Right kidney (tissue), 1 donor: ENCODE data around the gene HELZ.
"Not testable (repeated sequence)": the region's sequence is repeated elsewhere in the genome, so short reads cannot be mapped to it uniquely, and the experiment has no call there.

ENCODE experiments used
- DNase-seq: peaks from one replicate; pipeline ENCODE4 v3.0.0-alpha.2; 2016

HELZ gene

DNA sequence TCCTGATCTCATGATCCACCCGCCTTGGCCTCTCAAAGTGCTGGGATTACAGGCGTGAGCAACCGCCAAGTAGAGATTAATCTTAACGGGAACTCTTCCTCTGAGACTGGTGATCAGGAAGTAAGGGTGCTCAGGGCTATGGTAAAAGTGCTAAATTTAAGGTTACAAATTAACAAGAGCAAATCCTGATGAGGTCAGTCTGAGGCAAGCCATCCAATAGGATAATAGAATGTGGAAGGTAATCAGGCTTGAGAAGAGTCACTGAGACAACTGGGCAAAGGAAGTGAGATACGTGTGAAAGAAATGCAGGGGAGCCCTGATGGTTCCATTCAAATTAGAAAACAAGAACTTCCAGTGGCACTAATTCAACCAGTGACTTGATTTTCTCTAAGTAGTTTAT, 131.5 kb downstream of the HELZ start:
- no peak for DNase-seq

- DNase-seq: no peak
Observed at GRCh38 chr17:67111808-67112207, 133.2 kb downstream of the HELZ start.

DNA sequence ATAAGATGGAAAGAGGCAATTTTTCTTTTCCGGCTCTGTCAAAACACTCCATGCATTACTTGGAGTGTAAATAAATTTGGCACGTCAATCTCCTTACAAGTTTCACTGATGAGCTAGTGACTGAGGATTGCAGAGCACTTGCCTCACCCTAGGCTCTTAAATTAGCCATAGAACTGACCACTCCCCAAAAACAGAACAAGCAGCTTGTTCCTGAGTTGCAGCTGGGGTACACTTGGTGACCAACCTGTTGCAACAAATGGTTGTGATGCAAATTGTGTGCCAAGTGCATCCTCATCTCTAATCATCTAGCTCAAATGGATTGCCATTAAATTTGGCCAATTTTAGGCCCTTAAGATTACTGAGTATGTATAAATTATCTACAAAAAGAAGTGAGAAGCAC, 133.7 kb downstream of the HELZ start:
- no peak for DNase-seq

DNA sequence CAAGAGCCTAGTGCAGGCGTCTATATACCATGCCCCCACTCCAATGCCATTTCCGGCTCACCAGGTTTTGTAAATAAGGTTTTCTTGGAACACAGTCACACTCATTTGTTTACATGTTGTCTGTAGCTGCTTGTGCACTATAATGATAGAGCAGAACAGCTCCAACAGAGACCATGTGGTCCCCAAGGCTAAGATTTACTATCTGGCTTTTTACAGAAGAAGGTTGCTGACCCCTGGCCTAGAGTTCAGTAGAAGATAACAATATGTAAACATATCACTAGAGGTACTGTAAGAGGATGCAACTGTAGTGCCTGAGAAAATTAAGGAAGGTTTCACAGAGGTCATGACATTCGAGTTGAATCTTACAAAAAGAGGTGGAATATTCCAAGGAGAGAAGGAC, 134.4 kb downstream of the HELZ start:
- DNase-seq: no peak

DNA sequence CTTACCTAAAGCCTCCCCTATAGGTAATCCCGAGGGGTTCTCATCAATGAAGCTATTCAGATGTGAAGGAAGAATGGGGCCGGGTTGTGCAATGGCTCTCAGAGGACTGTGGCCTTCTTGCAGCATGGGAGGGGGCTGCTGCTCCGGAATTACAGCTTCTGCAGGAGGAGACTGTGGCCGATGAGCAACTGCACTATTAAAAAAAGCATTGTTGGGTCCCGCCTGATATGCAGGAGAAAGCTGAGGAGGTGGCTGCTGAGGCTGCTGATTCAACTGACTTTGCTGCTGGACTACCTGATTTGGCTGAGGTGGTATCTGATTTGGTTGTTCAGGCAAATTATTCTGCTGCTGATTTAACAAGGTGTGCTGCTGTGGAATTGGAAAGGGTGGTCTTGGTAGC, 135.9 kb downstream of the HELZ start:
- no peak for DNase-seq

DNA sequence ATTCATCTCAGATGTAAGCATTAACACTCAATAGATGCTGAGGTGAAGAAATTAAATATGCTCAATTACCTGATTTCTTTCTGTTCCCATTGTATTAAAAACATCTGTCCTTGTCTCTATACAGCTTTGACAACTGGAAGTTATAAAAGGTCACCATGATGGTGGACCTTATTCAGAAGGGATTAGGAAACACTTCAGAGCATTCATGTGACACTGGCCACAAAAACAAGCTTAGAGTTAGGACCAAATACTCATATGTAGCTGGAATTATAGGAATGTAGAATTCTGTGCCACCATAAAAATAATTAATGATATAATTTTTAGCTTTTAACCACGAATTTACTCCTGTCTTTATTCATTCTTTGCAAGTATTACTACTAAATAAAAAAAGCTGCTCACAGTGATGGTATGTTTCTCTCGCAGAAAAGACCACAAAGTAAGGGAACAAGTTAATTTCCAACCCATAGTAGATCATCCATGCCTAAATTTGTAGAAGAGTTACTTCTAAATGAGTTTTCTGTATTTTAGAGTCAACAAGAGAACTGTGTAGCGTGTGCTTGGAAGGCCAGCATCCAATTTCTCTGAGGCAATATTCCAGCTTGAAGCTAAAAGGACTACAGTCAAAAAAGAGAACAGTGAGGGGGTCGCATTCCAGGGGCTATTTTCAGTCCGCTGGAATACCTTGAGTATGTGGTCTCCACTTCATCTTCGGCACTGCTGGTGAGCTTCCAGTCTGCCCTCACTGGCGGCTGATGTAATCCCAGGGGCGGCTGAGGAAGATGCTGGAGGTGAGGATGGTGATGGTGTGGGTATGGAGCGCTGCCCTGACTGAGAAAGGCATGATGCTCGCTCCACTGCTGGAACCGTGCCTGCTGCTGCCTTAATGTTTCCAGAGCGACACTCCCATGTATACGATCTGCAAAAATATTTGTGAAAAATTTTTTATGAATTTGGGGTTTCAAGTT, 136.9 kb downstream of the HELZ start:
- no peak for DNase-seq

- DNase-seq: no peak
Observed at GRCh38 chr17:67107171-67107570, 137.8 kb downstream of the HELZ start.

DNA sequence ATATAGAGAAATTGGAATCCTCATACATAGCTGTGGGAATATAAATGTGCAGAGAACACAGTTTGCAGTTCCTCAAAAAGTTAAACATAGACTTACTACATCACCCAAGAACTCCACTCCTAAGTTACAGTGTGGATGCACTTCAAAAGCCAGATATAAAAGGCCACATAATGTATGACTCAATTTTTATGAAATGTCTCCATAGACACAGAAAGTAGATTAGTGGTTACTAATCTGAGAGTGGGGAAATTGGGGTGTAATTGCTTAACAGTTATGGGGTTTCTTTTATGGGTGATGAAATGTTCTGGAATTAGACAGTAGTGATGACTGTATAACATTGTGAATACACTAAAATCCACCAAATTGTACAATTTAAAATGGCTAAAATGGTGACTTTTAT, 139.8 kb downstream of the HELZ start:
- no peak for DNase-seq

DNA sequence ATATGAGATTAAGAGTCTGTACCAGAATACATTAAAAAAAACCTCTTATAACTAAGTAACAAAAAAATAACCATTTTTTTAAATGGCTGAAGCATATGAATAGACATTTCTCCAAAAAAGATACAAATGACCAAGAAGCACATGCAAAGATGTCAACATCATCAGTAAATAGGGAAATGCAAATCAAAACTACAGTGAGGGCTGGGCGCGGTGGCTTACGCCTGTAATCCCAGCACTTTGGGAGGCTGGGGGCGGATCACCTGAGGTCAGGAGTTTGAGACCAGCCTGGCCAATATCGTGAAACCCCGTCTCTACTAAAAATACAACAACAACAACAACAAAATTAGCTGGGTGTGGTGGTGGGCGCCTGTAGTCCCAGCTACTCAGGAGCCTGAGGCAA, 140.4 kb downstream of the HELZ start:
- DNase-seq: not testable (repeated sequence)

GRCh38 chr17:67098006-67098405, 147.0 kb downstream of the HELZ start:
- DNase-seq: no peak

DNA sequence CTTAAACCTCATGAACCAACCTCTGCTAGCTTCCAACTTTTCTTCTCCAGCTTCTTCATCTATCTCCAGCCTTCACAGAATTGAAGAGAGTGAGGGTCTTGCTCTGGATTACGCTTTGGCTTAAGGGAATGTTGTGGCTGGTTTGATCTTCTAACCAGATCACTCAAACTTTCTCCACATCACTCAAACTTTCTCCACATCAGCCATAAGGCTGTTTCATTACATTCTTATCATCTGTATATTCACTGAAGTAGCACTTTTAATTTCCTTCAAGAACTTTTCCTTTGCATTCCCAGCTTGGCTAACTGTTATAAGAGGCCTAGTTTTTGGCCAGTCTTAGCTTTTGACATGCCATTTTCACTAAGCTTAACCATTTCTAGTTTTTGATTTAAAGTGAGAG, 148.4 kb downstream of the HELZ start:
- no peak for DNase-seq

DNA sequence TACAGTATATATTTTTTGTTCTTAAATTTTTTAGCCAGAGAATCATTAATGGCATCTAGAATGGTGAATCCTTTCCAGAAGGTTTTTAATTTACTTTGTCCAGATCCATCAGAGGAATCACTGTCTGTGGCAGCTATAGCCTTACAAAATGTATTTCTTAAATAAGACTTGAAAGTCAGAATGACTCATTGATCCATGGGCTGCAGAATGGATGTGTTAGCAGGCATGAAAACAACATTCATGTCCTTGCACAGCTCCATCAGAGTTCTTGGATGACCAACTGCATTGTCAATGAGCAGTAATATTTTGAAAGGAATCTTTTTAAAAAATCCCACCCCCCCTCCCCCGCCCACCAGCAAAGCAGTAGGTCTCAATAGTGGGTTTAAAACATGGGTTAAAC, 149.2 kb downstream of the HELZ start:
- DNase-seq: no peak

GRCh38 chr17:67095291-67095690, 149.7 kb downstream of the HELZ start:
- not testable (repeated sequence) for DNase-seq

DNA sequence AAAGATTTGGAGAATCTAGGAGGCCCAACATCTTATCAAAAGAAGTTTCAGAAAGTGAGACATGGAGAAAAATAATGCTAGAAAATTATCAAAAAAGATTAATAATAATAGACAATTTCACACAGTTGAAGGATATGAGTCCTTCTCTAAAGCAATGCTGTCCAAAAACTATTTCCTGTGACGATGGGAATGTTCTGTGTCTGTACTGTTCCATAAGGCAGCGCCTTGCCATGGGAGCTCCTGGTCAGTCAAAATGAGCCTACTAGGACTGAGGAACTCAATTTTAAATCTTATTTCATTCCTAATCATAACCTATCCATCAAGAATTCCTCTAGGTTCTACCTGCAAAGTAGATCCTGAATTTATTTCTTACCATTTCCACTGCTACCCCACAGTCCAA, 151.6 kb downstream of the HELZ start:
- DNase-seq: no peak

DNA sequence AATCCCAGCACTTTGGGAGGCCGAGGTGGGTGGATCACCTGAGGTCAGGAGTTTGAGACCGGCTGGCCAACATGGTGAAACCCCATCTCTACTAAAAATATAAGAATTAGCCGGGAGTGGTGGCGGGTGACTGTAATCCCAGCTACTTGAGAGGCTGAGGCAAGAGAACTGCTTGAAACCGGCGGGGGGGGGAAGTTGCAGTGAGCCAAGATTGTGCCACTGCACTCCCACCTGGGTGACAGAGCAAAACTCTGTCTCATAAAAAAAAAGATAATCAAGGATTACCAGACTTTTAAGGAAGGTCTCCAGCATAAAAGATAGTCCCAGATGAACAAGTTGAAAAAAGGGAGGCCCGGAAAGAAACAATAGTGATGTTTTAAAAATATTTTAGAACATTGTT, 152.3 kb downstream of the HELZ start:
- DNase-seq: not testable (repeated sequence)

DNA sequence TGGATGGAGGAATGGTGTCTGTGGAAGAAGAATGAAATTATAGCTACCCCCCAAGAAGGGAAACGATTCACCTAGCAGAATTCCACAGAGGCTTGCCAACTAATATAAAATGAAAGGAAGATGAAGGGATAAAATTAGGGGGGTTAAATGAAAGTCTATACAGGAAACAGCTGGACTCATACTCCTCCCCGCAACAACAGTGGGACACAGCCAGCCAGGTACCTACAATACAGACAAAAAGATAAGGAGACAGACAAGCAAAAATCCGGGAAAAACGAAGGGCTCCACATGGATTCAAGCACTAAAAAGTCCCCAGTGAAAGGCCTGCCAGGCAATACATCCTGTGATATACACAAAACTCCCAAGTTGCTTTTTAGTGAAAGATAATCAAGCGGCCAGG, 152.7 kb downstream of the HELZ start:
- no peak for DNase-seq

DNA sequence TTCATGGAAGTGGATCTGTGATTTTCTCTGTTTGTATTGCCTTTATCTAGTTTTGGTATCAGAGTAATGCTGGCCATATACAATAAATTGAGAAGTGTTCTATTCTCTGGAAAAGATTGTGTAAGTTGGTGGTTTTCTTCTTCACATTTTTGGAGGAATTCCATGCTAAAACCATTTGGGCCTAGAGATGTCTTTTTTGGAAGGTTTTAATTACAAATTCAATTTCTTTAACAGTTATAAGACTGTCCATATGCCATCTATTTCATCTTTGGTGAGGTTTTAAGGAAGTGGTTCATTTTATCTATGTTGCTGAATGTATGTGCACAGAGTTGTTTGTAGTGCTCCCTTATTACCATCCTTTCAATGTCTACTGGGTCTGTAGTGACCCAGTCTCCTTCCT, 154.7 kb downstream of the HELZ start:
- no peak for DNase-seq

- no peak for DNase-seq
Observed at GRCh38 chr17:67088639-67089038, 156.4 kb downstream of the HELZ start.

DNA sequence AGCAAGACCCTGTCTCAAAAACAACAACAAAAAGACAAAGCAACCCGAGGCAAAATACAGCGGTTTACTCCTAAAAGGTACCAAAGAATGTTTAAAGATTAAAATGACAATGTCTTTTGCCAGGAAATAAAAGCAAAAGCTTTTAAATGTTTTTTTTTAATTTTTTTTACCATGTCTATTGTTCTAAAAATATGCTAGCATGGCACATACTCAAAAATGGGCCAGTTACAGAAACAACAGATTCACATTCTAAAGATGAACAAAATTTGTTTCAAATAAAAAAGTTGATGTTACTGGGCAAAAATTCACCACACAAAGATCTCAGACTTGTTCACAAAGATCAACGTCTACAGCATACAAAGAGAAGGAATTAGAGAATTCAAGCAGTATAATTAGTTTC, 159.6 kb downstream of the HELZ start:
- DNase-seq: no peak

- no peak for DNase-seq
Observed at GRCh38 chr17:67082107-67082506, 162.9 kb downstream of the HELZ start.

DNA sequence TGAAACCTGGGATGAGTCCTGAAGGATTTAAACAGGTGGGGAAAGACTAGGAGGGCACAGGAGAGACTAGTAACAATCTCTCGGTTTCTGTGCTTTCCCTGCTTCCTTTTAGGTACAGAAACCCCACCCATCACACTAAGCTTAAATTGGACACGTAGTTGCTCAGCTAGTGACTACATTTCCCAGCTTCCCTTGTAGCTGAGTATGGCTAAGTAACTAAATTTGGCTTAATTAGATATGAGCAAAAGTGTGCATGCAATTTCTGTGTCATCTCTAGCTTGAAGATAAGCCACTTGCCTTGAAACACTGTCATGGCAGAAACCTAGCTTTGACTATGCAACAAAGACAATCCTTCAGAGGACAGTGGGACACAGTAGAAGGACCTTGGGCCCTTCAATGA, 164.2 kb downstream of the HELZ start:
- no peak for DNase-seq

DNA sequence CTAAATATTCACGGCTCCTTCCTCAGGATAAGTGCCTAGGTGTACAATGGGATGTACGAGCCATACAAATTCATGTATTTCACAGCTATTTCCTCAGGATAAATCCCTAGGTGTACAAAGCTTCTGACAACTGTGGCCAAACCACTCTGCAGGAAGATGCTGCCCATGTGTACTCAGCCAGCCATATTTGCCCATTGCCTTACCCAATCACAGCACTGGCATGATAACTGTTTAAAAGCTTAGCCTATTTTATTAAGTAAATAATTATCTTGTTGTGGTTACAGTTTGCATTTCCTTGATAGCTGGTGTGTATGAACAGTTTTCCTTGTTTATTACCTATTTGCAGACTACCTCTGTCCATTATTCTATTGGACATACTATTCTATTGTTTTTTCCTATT, 165.5 kb downstream of the HELZ start:
- no peak for DNase-seq

DNA sequence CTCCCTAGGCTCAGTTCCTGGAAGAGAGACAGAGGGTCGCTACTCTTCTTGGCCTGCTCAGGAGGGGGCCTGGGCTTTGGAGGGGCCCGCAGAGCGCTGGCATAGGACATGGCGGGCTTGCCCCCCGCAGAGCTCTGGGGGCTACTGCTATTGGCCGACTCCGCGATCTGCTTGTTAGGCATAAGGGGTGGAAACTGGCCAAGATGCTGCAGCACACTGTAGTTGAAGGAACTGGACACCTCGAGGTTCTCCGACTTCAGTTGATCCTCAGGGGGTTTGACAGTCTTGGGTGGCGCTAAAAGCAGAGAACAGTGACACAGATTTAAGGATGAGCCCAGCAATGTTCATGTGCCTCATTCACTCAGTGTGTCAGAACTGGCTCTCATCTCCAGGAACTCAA, 166.7 kb downstream of the HELZ start:
- no peak for DNase-seq

DNA sequence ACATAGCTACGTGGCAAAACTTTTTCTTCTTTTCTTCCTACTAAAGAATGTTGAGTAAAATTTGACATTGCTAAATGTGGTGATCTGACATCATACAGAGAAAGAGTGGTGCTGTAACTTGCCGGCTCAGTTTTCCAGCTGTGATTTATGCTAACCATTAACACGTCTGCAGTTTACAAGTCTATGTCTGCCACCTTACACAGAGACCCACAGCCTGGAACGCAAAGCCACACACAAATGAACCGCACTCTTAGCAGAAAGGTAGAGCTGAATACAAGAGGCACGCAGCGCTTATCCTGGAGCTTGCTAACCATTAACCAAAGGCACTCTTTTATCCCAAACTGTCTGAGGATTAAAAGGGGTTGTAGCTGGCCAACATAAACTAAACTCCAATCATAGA, 168.7 kb downstream of the HELZ start:
- DNase-seq: no peak

- DNase-seq: no peak
Observed at GRCh38 chr17:67074781-67075180, 170.2 kb downstream of the HELZ start.
